GM19455 (cell line): ENCODE results near the gene KRT12.
"Not testable (repeated sequence)": the region's sequence is repeated elsewhere in the genome, so short reads cannot be mapped to it uniquely, and the experiment has no call there.

Experiments used
- ATAC-seq: cut with Tn5 transposase; IDR thresholded peaks from one replicate; pipeline ENCODE4 v1.9.1; 2021; ENCODE audit not compliant: unreplicated experiment

The KRT12 gene

GRCh38 chr17:40817103-40817682 lies 49.8 kb downstream of the KRT12 start:
- ATAC-seq: no peak

DNA sequence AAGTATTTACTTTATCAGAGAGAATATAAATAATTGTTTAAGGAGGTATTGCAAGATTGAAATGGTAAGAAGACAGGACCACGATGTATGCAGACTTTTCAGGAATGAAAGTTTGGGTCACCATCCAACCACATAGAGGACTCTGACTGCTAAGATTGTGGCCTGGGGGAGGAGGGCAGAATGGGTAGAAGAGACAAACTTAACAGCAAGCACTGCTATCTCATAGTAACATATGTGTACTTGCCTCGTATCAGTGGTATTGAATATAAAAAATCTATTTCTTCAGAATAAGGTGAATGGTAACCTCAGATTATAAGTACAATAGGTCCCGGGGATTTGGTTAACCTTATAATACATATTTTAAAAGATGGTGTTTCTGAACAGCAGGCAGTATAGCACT lies 50.5 kb downstream of the KRT12 start:
- ATAC-seq: no peak

GRCh38 chr17:40815381-40815780 lies 51.6 kb downstream of the KRT12 start:
- ATAC-seq: no peak

- ATAC-seq: not testable (repeated sequence)
Observed at GRCh38 chr17:40814657-40815056, 52.4 kb downstream of the KRT12 start.

GRCh38 chr17:40813804-40814203 lies 53.2 kb downstream of the KRT12 start:
- no peak for ATAC-seq

DNA sequence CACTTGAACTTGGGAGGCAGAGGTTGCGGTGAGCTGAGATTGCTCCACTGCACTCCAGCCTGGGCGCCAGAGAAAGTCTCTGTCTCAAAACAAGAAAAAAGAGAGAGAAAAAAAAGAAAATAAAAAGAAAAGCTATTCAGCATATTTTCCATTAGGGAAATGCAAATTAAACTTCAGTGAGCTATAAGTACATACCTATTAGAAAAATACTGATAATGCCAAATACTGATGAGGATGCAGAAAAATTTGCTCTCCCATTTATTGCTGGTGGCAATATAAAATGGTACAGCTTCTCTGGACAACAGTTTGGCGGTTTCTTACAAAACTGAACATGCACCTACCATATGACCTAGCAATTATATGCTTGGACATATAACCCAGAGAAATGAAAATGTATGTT lies 54.4 kb downstream of the KRT12 start:
- no peak for ATAC-seq
